CD14-positive monocyte (primary cell): ENCODE results near the gene IGF2R. TPM values are rescaled to one million over a fixed set of nuclear protein-coding genes. Genes with fewer than 3 reads are reported as not detected.

Source experiments
- DNase-seq, 3 donors: peaks; one replicate each; pipeline ENCODE4 v3.0.0-alpha.2; 2011 to 2022
- H2AFZ ChIP-seq: 2 replicates; pipeline ENCODE4 v1.6.0; 2012; ENCODE audit warnings: mild to moderate bottlenecking, low read depth, low read length, inconsistent platforms; ENCODE audit not compliant: insufficient read depth, poor library complexity, severe bottlenecking
- H3K27ac ChIP-seq, 2 donors: 1 replicate in 1 of 2; 2 replicates in 1 of 2; pipeline ENCODE4 v1.5.1; 2012 to 2013; ENCODE audit warnings: low read length in 2 of 2, control low read depth in 1 of 2, inconsistent platforms in 1 of 2, low read depth in 1 of 2, mild to moderate bottlenecking in 1 of 2
- H3K27me3 ChIP-seq, 2 donors: one replicate each; pipeline versions ENCODE4 v1.6.0 to v1.6.1; 2011 to 2013; ENCODE audit warnings: low read length in 2 of 2; ENCODE audit not compliant: control insufficient read depth in 2 of 2, insufficient read depth in 2 of 2
- H3K36me3 ChIP-seq, 2 donors: replicated peaks in 1 of 2; 1 replicate in 1 of 2; 2 replicates in 1 of 2; pipeline versions ENCODE4 v1.5.1 to v1.6.1; 2012 to 2013; ENCODE audit warnings: low read length in 2 of 2, control low read depth in 1 of 2, inconsistent platforms in 1 of 2, mild to moderate bottlenecking in 1 of 2; ENCODE audit not compliant: insufficient read depth in 2 of 2, control insufficient read depth in 1 of 2
- H3K4me1 ChIP-seq, 2 donors: 1 replicate in 1 of 2; 2 replicates in 1 of 2; pipeline versions ENCODE4 v1.5.1 to v1.6.1; 2012 to 2013; ENCODE audit warnings: low read length in 2 of 2, control low read depth in 1 of 2, inconsistent platforms in 1 of 2, mild to moderate bottlenecking in 1 of 2, moderate library complexity in 1 of 2; ENCODE audit not compliant: insufficient read depth in 2 of 2, control insufficient read depth in 1 of 2
- H3K4me2 ChIP-seq: replicated peaks from 2 replicates; pipeline ENCODE3; 2012; ENCODE audit warnings: low read length, moderate library complexity, mild to moderate bottlenecking; ENCODE audit not compliant: poor library complexity, severe bottlenecking; ENCODE audit errors: extremely low read depth
- H3K4me3 ChIP-seq, 3 experiments: fragments of 200-600 bp in 1 of 3; sonication (generic) in 1 of 3; replicated peaks in 1 of 3; 1 replicate in 2 of 3; 2 replicates in 1 of 3; pipeline ENCODE4 v1.5.1; 2011 to 2013; ENCODE audit warnings: low read length in 3 of 3, mild to moderate bottlenecking in 3 of 3, control low read depth in 2 of 3, low read depth in 2 of 3, inconsistent platforms in 1 of 3, moderate library complexity in 1 of 3
- H3K79me2 ChIP-seq: 2 replicates; pipeline ENCODE4 v1.6.0; 2012; ENCODE audit warnings: mild to moderate bottlenecking, control low read depth, inconsistent platforms, low read length, moderate library complexity; ENCODE audit not compliant: insufficient read depth
- H3K9ac ChIP-seq: 2 replicates; pipeline ENCODE4 v1.6.0; 2017; ENCODE audit warnings: low read length, mild to moderate bottlenecking; ENCODE audit not compliant: insufficient read depth, poor library complexity, severe bottlenecking
- H3K9me3 ChIP-seq, 2 donors: replicated peaks in 1 of 2; 1 replicate in 1 of 2; 2 replicates in 1 of 2; pipeline versions ENCODE4 v1.5.1 to v1.6.1; 2012 to 2013; ENCODE audit warnings: low read length in 2 of 2, control low read depth in 1 of 2; ENCODE audit not compliant: control insufficient read depth in 1 of 2, insufficient read depth in 1 of 2
- H4K20me1 ChIP-seq: 2 replicates; pipeline ENCODE4 v1.6.0; 2012; ENCODE audit warnings: mild to moderate bottlenecking, low read length, control low read depth, moderate library complexity; ENCODE audit not compliant: insufficient read depth
- H3K27ac Mint-ChIP-seq, 7 donors: one replicate each; pipeline ENCODE4 v1.8.0; 2020; ENCODE audit warnings: mild to moderate bottlenecking in 7 of 7, mixed read lengths in 7 of 7, moderate library complexity in 6 of 7, inconsistent platforms in 2 of 7
- H3K27me3 Mint-ChIP-seq, 3 donors: one replicate each; pipeline ENCODE4 v1.8.0; 2021 to 2022; ENCODE audit warnings: low read depth in 3 of 3, mild to moderate bottlenecking in 3 of 3, mixed read lengths in 3 of 3, moderate library complexity in 3 of 3, inconsistent platforms in 1 of 3
- H3K36me3 Mint-ChIP-seq, 2 donors: one replicate each; pipeline ENCODE4 v1.8.0; 2020; ENCODE audit warnings: mixed read lengths in 2 of 2, inconsistent platforms in 1 of 2, mild to moderate bottlenecking in 1 of 2
- H3K4me1 Mint-ChIP-seq: one replicate; pipeline ENCODE4 v1.8.0; 2020; ENCODE audit warnings: mild to moderate bottlenecking, mixed read lengths
- H3K4me3 Mint-ChIP-seq, 2 donors: one replicate each; pipeline ENCODE4 v1.8.0; 2020; ENCODE audit warnings: mild to moderate bottlenecking in 2 of 2, mixed read lengths in 2 of 2, moderate library complexity in 1 of 2
- H3K9me3 Mint-ChIP-seq, 7 donors: one replicate each; pipeline ENCODE4 v1.8.0; 2020 to 2022; ENCODE audit warnings: mixed read lengths in 7 of 7, mild to moderate bottlenecking in 6 of 7, moderate library complexity in 6 of 7, inconsistent platforms in 2 of 7
- WGBS: methylation state at CpG from one replicate; pipeline ENCODE4 v1.1.5; 2013; ENCODE audit warnings: missing lambda C conversion rate; ENCODE audit not compliant: insufficient coverage; 5-methylcytosine and 5-hydroxymethylcytosine counted together
- intact Hi-C, 2 donors: fragments of 100-400 bp; cut with micrococcal nuclease; formaldehyde crosslinking; loops; one replicate each; pipeline versions ENCODE4 v1.15.0 to v1.15.1; 2023
- polyA plus RNA-seq, 3 donors: library from polyadenylated mRNA; depleted of rRNA in 1 of 3; unstranded in 2 of 3; stranded (reverse) in 1 of 3; fragments of 300-500 nt in 2 of 3; fragments of >200 nt in 1 of 3; fragmentation: Illumina TruSeq in 2 of 3; gene quantifications; 1 replicate in 2 of 3; 2 replicates in 1 of 3; pipeline ENCODE4 v1.2.3, GENCODE V29; 2012 to 2021
- TF ChIP-seq, protein P1 (sequence below): fragments of 200-600 bp; IDR thresholded peaks from one replicate; pipeline ENCODE4 v1.8.0; 2022; ENCODE audit warnings: antibody characterized with exemption, mild to moderate bottlenecking

IGF2R gene
- polyA plus RNA-seq, 3 donors = 6.9 to 44.8 (median 8.2) TPM

DNA sequence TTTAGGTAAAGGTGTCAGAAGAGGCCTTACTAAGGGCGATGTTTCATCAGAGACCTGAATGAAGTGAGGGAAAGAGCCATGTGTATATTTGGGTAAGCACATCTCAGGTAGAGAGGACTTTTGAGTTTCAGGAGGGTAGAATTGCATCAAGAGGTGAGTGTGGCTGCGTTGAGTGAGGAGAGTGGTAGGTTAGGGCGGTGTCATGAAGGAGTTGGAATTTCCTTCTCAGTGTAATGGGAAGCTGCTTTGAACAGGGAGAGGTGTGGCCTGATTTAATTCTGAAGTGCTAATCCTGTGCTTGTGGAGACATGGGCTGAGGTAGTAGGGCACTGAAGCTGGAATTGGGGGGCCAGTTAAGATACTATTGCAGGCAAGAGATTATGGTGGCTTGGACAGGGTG lies 53.9 kb downstream of the IGF2R start:
- Histone ChIP-seq H3K9ac (no peak overlapping the region), H2AFZ (no peak overlapping the region), H3K4me1 (no peaks in the 10 kb centered on the region), H3K9me3 (no peaks in the 10 kb centered on the region), H3K36me3 (peaks cover 43 to 54% of the 10 kb centered on the region in 2 donors), H3K4me3 (no peak overlapping the region), H3K79me2 (no peaks in the 10 kb centered on the region), H3K27me3 (no peaks in the 10 kb centered on the region), H4K20me1 (peaks cover 86% of the 10 kb centered on the region), H3K27ac (no peak overlapping the region), H3K4me2 (no peak overlapping the region)
- Mint-ChIP-seq H3K36me3 (peaks cover 30 to 33% of the 10 kb centered on the region in 2 donors), H3K4me1 (no peaks in the 10 kb centered on the region), H3K27ac (no peak overlapping the region), H3K27me3 (peaks cover 2 to 5% (median 3%) of the 10 kb centered on the region in 3 donors), H3K9me3 (peaks cover 0 to 4% (median 0%) of the 10 kb centered on the region in 7 donors), H3K4me3 (no peak overlapping the region)
- WGBS = 98% methylated on average over 3 of the region's 3 CpGs
- DNase-seq = no peak
- TF ChIP-seq, protein P1, sequence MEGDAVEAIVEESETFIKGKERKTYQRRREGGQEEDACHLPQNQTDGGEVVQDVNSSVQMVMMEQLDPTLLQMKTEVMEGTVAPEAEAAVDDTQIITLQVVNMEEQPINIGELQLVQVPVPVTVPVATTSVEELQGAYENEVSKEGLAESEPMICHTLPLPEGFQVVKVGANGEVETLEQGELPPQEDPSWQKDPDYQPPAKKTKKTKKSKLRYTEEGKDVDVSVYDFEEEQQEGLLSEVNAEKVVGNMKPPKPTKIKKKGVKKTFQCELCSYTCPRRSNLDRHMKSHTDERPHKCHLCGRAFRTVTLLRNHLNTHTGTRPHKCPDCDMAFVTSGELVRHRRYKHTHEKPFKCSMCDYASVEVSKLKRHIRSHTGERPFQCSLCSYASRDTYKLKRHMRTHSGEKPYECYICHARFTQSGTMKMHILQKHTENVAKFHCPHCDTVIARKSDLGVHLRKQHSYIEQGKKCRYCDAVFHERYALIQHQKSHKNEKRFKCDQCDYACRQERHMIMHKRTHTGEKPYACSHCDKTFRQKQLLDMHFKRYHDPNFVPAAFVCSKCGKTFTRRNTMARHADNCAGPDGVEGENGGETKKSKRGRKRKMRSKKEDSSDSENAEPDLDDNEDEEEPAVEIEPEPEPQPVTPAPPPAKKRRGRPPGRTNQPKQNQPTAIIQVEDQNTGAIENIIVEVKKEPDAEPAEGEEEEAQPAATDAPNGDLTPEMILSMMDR = no peak
- intact Hi-C loops = no loop called here

DNA sequence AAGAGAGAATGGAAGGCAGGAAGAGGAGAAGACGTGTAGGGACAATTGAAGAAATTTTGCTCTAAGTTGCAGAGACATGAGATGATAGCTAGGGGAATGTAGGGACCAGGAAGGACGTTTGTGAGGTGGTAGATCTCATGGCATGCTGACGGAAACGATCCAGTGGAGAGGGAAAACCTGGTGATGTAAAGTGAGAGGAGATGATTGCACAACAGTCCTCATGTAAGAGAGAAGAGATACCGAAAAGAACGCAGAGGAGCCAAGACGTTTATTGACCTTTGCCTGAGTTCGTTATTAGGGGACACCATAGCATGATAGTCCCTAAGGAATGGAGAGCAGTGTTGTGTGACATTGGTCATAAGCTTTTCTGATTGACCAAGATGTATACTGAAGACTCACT lies 55.3 kb downstream of the IGF2R start:
- intact Hi-C loops = no loop called here
- Mint-ChIP-seq H3K27me3 (peaks cover 0 to 2% (median 0%) of the 10 kb centered on the region in 3 donors), H3K27ac (no peak overlapping the region), H3K36me3 (peaks cover 36 to 38% of the 10 kb centered on the region in 2 donors), H3K9me3 (peaks cover 0 to 4% (median 0%) of the 10 kb centered on the region in 7 donors), H3K4me1 (no peaks in the 10 kb centered on the region), H3K4me3 (no peak overlapping the region)
- no peak overlapping the region for H3K9ac ChIP-seq
- H2AFZ ChIP-seq = no peak overlapping the region
- no peaks in the 10 kb centered on the region for H3K79me2 ChIP-seq
- H3K4me3 ChIP-seq = no peak overlapping the region
- no peak overlapping the region for H3K4me2 ChIP-seq
- TF ChIP-seq, protein P1 = no peak
- H3K9me3 ChIP-seq = no peaks in the 10 kb centered on the region
- peaks cover 87% of the 10 kb centered on the region for H4K20me1 ChIP-seq
- no peak overlapping the region for H3K27ac ChIP-seq
- DNase-seq = no peak
- no peaks in the 10 kb centered on the region for H3K4me1 ChIP-seq
- H3K27me3 ChIP-seq = no peaks in the 10 kb centered on the region
- H3K36me3 ChIP-seq = peaks cover 53 to 67% of the 10 kb centered on the region in 2 donors
- WGBS = 96% methylated on average over 8 of the region's 8 CpGs
